Measurements from ENCODE around the gene SLC47A1.

- TF ChIP-seq POLR2A (IDR thresholded peaks at IDR 0.05) (no peak), CTCF (IDR thresholded peaks at IDR 0.05) (no peak)
Observed at GRCh38 chr17:19531780-19532501, 1.7 kb upstream of the SLC47A1 start.
